Activated CD4-positive, alpha-beta T cell treated with anti-CD3 and anti-CD28 coated beads, Interleukin-2, amount 50 U/mL, for 4 hours (primary cell): ENCODE results near the gene TBCK.
"Not testable (repeated sequence)": the region's sequence is repeated elsewhere in the genome, so short reads cannot be mapped to it uniquely, and the experiment has no call there.

ENCODE experiments used
- DNase-seq, 2 experiments: peaks; one replicate each; pipeline ENCODE4 v3.0.0-alpha.2; 2020

Gene TBCK

DNA sequence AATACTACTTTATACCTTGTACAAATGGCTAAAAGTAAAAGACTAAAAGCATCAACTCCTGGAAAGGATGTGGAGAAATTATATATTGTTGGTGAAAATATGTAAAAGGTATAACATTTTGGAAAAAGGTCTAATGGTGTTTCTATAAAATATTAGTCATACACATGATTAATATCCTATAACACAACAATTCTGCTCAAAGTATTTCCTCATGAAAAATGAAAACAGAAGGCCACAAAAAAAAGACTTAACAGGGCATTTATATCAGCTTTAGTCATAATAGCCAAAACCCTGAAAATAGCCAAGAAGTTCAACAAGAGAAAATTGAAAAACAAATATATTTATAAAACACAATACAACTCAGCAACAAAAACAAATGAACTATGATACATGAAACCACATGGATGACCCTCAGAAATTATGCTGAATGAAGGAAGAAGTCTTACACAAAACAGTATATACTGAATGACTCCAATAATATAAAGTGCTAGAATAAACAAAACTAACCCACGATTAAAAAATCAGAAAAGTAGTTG is 38.8 kb downstream of the TBCK start:
- DNase-seq = no peak

DNA sequence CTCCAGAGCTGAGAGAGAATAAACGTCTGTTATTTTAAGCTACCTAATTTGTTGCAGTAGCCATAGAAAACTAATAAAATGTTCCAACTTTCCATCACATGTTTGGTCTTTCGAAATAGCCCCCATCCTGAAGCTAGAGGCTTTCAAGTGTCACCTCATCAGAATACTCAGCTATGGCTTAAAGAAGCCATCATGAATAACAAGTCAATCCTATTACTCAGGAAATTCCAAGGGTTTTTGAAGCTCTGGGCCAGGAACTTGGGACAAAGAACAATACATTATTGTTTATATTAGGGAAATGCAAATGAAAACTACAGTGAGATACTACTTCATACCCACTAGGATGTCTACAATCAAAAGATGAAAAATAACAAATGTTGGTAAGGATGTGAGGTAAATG is 42.2 kb downstream of the TBCK start:
- no peak for DNase-seq

DNA sequence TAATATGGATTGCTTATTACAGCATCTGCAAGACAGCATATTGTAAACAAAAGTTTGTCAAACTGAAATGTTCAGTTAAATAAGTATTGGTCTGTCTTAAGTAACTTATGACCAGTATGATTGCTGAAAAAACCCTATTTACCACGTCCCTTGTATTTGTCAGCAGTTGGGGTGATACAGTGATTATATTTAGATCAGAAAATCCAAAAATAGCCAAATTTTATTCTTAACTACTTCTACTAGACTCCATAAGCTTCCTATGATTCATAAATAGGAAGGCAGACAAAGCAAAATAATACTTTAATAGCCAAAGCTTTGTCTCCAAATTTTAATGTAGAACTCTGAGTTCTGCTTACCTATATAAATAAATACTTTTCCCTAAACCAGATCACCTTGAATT is 45.3 kb downstream of the TBCK start:
- DNase-seq = no peak

DNA sequence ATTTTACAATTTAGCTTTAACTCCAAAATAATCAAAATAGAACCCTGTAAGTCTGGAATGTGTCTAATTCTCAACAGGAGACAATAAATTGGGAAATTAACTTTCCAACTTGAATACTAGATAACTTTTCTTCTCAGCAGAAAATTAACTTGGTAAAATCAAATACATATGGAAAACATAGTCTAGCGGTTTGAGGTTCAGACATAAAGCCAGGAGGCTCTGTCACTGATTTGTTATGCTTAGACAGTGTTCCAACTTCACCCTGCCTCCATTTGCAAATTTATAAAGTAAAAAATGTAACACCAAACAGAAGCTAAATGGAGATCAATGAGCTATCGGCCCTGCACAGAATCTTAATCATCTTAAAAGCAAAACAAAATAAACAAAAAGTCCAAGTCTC is 46.3 kb downstream of the TBCK start:
- DNase-seq = no peak

DNA sequence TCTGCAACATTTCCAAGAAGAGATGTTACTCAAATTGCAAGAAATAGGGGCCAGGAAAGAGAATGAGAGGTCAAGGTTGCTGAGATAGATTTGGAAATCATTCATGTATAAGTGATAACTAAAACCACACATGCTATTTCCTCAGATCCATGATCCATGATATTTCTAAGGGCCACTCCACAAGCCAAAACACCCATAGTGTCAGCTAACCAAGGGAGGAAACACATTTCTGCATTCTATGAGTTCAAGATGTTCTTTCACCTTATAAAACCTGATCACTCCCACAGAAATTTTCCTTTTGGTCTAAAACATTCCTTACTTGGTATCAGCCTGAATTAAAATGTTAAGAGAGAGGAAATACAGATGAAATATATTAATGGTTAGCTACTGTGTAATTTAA is 47.2 kb downstream of the TBCK start:
- no peak for DNase-seq

DNA sequence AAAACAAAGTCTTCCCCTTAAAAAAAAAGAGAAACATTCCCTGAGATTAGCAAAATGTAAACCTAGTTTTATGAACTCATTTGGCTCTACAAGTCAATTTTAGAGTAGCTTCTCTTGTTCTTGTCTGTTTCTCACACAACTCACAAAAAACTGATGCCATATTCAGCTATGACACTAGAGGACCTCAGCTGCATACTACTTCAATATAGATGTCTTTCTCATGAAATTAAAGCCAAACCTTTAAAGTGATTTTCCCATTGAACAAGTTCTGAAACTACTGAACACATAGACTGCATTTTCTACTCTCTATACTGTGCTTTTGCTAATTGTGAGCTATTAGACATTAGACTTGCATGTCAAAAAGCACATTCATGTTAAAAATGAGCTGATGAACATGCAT is 49.8 kb downstream of the TBCK start:
- no peak for DNase-seq

DNA sequence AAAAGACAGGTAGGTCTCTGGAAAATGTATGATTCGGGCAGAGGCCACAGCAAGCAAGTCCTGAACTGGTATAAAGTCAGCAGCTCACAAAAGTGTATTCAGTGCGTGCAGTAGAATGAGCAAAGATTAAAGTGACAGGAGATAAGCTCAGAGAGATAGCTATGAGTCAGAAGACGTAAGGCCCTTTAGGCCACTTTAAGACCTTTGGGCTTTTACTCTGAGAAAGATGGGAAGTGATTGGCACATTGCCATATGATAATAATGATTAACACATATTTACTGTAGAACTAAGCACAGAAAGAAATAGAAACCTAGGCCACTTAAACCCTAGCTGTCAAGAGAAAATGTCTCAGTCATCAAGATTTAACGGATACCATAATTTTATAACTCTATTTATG is 51.7 kb downstream of the TBCK start:
- DNase-seq = no peak

DNA sequence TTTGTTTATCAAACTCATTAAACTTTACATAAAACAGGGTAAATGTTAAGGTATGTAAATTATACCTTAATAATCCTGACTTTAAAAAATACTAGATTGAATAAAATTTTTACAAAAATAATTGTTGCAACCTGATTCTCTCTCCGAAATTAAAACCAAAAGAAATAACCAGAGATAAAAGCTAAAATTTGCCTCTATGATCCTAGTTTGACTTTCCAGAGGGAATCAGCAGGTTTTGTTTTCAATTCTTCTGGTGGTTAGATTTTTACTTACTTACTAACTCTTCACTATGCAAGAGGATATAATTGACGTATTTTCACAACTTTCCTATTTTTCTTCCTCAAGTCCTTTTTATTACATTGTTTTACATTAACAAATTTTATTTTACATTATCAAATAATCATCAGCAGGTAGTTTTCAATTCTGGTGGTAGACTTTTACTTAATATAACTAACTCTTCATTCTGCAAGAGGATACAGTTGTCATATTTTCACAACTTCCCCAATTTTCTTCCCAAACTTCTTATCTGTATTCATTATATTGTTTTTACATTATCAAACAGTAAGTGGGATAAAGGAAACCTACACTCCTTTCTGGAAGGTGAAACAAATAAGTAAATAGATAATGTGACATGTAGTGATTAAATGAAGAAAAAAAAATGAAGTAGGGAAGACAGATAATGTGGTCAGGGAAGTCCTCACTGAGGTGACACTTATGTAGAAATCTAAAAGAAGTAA is 52.2 kb downstream of the TBCK start:
- no peak for DNase-seq

DNA sequence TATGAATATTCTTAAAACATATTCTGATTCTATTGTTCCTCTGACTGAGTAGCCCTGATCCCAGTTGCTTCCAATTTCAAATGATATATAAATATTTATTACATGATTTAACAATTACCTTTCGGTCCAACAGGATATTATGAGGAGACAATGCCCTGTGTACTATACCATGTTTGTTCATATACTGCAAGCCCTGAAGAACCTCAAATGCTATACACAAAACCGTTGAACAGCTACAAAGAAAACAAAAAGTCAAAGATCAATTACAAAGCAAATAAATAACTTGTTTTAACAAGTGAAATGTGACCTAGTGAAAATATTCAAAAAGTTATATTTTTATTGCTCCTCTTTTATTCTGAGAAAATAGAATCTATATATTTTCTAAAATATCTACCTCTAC is 54.0 kb downstream of the TBCK start:
- no peak for DNase-seq

DNA sequence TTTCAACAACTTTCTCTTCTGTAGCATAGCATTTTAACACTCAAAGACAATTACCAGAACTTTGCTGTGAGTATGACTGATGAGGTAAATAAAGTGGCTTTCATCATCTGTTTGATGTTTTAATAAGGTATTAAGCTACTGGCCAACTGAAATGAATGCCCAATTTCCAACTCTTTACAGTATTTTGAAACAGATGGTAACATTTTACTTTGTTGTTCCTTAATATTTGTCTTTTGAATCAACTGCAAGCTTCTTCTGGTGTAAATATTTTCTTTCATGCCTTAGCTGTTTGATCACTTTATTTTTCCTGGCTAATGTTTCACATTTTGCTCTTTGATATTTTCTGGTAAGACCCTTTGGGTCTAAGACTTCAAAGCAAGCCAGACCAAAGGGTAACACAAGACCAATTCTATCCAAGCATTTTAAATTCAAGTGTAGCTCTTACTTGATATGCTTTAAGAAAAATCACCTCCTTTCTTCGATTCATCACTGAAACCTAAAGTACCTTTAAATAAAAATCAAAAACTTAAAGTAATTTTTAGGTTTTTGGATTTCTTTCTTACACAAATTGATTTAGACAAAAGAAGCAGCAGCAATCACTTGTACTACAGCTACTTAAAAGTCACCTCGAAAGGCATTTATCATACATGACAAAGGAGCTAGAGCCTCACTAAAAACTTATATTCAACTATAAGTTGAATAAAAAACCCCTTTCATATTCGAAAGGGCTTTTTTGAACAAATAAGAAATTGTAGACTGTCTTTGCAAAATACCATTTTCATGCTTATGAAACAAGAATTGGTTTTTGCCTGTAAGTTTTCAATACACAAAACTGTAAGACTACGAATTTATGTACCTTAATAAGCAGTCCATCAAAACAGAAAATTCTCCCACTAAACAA is 57.6 kb downstream of the TBCK start:
- no peak for DNase-seq

DNA sequence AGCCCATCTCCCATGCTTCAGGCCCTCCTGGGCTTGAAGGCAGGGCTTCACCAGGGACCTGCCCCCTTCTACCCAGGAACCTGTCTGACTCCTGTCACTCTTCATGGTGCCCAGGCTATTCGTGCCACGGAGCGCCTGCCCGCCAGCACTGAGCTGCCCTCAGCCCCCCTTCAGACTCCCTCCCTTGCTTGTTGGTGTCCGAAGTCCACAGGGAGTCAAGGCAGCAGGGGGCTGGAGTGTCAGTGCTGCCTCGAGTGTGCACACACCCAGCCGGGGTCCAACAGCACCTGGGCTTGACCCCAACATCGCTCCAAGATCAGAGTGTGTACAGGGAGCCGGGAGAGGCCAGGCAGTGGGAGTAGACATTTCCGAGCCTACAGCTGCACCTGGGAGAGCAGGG is 59.8 kb downstream of the TBCK start:
- no peak for DNase-seq

DNA sequence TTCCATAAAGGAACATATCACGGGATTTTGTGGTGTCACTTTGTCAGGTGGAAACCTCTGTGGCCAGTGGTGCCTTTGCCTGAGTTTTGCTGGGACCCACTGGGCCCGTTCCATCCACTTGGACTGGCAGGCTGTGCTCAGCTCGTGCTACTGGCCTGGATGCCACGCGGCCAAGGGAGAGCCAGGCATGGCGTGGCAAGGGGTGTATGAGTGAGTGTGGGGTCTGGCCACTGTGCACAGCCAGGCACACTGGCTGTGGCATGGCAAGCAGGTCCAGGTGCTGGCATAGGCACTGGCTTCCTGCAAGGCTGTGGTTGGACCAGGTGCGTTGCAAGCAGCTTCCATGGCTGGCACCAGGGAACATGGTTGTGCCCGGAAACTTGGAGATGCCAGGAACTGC is 60.8 kb downstream of the TBCK start:
- no peak for DNase-seq

DNA sequence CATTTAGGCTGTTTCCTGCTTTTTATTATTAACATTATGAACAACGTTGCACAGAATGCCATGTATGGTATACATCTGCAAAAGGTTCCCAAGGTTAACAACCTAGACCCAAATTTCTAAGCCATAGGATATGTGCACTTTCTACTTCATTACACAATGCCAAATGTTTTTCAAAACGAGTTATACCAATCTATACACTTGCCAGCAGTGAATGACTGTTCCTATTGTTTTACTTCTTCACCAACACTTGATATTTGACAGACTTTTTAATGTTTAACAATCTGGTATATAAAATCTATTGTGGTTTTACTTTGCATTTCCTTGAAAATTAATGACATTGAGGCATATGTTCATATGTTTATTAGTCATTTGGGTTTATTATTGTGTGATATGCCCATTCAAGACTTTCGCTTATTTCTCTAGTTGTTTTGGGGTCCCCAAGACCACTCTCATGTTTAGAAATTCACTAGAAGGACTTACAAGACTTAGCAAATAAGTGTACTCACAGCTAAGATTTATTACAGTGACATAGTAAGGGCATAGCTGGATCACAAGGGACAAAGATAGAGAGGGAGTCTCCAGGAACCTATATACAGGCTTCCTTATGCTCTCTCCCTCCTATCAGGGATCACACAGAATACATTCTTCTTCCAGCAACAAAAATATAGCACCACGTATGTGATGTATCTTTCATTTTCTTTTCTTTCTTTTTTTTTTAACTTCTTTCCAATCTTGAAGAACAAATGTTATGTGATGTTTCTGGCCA is 62.5 kb downstream of the TBCK start:
- DNase-seq = no peak

DNA sequence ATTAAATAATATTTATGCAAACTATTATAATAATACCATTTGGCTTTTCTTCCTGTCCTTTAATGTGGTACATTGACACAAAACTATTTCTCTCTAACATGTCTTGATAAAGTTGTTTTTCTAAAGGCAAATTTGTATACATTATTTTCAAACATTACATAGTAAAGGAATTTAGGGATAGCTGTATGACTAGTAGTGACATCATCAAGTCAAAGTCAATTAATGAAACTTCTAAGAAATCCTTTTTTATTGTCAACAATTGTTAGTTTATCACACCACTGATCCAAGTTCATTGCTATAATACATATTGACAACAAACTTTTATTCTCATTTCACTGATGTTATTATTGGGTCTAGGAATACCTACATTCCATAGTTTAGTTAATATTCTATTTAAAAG is 68.4 kb downstream of the TBCK start:
- no peak for DNase-seq

DNA sequence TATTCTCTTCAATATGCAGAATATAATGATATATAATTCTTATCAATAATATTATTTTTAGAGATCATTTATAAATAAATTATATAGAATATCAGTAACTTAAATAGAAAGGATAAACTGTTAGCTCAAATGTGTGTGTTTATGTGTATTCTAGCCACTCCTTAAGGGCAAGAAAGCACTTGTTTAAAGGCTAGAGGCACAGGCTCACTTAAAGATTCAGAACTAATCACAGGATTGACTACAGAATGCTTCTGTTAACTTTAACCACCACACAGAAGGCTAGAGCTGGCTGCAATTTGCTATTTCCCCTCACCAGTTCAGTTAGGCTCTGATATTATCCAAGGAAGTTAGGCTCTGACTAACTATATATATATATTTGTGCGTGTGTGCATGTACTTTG is 69.6 kb downstream of the TBCK start:
- DNase-seq = no peak

DNA sequence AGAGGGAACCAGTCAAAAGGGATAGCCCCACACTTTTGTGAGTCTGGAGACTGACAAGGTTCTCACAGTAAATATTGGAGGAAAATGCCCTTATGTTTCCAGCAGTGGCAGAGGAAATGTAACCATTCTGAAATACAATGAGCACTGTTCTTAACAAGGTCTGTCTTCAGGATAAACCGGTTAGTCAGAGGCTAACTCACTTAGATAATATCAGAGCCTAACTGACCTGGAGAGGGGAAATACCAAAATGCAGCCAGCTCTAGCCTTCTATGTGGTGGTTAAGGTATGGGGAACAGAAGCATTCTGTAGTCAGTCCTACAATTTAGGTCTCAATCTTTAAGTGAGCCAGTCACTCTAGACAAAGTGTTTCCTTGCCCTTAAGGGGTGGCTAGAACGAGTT is 70.8 kb downstream of the TBCK start:
- DNase-seq = no peak

DNA sequence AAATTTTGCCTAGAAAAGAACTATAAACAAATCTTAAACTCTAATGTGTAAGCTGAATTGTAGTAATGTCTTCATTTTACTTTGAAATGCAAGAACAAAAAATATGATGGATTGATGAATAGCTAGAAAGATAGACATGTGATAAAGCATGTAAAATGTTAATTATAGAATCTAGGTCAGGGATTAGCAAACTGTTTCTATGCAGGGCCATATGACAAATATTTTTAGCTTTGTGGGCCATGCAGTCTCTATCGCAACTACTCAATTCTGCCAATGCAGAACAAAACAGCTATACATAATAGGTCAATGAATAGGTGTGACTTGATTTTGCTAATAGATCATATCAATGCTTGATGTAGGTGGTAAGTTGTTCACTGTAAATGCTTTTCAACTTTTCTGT is 75.3 kb downstream of the TBCK start:
- DNase-seq = no peak

DNA sequence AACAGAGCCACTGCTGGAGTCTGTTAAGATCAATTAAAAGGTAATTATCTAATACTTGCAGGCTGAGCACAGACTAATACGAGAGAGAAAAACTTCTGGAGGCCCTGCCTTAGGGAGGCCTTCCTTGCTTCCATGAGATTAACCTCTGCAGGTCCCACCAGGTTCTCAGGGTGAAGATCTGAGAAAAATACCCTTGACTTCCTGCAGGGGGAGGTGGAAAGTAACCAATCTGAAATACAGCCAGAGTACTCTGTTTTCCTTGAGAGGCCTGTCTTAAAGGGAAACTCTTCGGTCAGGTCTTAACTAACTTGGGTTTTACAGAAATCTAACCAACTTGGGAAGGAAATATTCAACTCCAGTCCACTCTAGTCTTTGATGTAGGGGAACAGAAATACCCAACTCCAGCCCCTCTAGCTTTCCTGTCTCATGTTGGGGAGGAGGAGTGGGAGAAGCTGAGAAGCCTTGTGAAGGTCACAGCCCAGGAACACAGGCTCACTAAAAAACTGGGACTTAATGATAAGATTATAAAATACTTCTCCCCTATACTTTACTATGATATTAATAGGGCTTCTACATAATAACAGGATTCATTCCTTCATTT is 77.1 kb downstream of the TBCK start:
- DNase-seq = no peak

DNA sequence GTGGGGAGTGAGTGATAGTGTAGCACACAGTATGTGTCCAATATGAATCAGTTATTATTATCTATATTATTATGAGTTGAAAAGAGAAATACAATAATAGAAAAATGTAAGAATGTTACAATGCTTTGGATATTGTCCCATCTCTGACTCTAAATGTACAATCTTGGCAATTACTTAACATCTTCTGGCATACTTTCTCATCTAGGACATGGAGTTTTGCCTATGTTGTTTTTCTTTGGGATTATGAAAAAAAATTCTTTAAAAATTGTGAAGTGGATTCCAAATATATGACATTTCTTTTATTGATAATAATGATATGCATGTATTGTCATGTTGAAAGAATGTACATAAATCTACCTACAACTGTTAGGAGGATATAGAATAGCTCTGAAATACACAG is 84.1 kb downstream of the TBCK start:
- no peak for DNase-seq

DNA sequence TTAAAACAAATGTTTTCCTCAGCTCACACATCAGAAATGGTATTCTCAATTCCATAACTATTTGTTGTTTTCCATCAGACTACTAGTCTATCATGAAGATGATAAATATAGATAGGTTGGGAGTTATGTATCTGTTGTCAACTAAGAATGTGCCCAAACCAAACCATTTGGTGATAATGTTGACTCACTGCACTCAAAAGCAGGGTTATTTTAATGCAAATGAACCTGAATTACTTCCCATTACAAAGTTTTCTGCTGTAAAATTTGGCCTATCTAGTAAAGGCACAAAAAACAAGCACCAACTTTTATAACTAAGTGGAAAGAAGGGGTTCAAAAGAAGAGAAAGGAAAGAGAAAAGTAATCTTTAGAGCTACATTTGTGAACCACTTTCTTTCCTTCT is 93.5 kb downstream of the TBCK start:
- DNase-seq = no peak

DNA sequence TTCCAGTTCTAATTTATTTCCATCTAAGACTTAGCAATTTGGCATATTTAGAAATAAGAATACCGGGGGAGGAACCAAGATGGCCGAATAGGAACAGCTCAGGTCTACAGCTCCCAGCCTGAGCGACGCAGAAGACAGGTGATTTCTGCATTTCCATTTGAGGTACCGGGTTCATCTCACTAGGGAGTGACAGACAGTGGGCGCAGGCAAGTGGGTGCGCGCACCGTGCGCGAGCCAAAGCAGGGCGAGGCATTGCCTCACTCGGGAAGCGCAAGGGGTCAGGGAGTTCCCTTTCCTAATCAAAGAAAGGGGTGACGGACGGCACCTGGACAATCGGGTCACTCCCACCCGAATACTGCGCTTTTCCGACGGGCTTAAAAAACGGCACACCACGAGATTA is 102.7 kb downstream of the TBCK start:
- not testable (repeated sequence) for DNase-seq

DNA sequence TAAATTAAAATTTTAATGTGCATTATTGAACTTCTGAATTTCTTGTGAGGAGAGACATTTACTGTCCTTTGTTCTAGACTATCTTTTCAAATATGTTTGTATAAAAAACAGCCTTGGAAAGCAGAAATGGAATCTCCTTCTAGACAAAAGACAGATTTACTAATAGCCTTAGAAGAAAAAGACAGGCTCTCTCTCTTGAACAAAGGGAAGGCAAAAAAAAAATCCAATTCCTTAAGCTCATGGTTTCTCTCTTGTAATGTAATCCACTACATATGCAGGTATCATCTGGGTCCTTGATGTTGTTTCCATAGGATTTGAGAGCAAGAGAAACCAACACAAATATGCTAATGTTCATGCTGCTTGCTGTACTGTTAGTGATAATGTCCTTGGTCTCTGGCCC is 106.0 kb downstream of the TBCK start:
- DNase-seq = no peak
